ENCODE measurements around the gene LRRC4C. TPM values are rescaled to one million over a fixed set of nuclear protein-coding genes. Genes with fewer than 3 reads are reported as not detected.

LRRC4C gene
- total and polyA plus RNA-seq, 2 donors (not counting 3 experiments of a cell fraction or from before 2014, with no cell fraction given) = not detected

DNA sequence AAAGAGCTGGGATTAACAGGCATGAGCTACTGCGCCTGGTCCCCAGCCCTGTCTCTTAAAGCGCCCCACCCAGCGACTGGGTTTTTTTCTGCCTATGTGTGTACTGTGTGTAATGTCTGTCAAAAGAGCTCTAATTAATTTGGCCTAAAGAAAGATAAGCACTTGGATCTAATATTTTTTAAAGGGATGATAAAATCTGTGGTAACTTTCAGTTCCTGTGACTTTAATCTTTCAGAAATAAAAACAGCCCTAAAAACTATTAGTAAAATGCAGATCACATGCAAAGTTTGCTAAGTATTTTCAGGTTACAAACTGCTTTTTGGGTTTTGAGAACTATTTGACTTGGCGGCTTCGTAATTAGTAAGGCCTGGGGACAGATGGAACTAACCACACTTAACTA is 1358.7 kb downstream of the LRRC4C start:
- H3K4me3 ChIP-seq (replicated peaks in 1 of 3; ENCODE audit: insufficient read depth in 1 of 3, low read depth in 1 of 3, low read length in 3 of 3) = no peak overlapping the region
- peaks cover 2% of the 10 kb centered on the region for H3K9me3 ChIP-seq (replicated peaks; ENCODE audit: control insufficient read depth, insufficient read depth, low read length)
- no peak overlapping the region for H3K27ac ChIP-seq (ENCODE audit: insufficient read depth, low read depth, low read length)
- no peak overlapping the region for H3K9ac ChIP-seq (replicated peaks; ENCODE audit: extremely low read depth, insufficient read depth, low read length)
- no TSS peak for BruUV-seq (replicated peaks)
- intact Hi-C loops (cut with micrococcal nuclease) (no loop called here), dilution Hi-C loops (cut with MboI; ENCODE audit: extremely low pct_ligation_motif_present, low sequenced_read_pairs) (no loop called here)
- FAIRE-seq (no peak), DNase-seq (ENCODE audit: low read depth, low spot score) (no peak)
- H3K27me3 ChIP-seq (ENCODE audit: control insufficient read depth in 2 of 2, insufficient read depth in 2 of 2, low read length in 2 of 2) = no peaks in the 10 kb centered on the region
- H3K9me1 ChIP-seq (replicated peaks; ENCODE audit: control insufficient read depth, extremely low read depth, insufficient read depth, low read length) = no peaks in the 10 kb centered on the region
- no peaks in the 10 kb centered on the region for H3K4me1 ChIP-seq (ENCODE audit: control insufficient read depth, extremely low read depth, insufficient read depth, low read length)
- TF ChIP-seq, protein P1, sequence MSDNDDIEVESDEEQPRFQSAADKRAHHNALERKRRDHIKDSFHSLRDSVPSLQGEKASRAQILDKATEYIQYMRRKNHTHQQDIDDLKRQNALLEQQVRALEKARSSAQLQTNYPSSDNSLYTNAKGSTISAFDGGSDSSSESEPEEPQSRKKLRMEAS (IDR thresholded peaks at IDR 0.05; ENCODE audit: insufficient read depth, insufficient read length) = no peak
- TF ChIP-seq GATA2 (IDR thresholded peaks at IDR 0.05; ENCODE audit: insufficient read depth, insufficient read length, low read depth, low read length) = no peak
- no peak for TF ChIP-seq FOS (IDR thresholded peaks at IDR 0.05; ENCODE audit: borderline replicate concordance, insufficient read depth, low read length)
- TF ChIP-seq POLR2A (IDR thresholded peaks at IDR 0.05; ENCODE audit: low read depth, low read length) = no peak
- no peak for TF ChIP-seq JUN (IDR thresholded peaks at IDR 0.05; ENCODE audit: borderline replicate concordance, insufficient read depth, insufficient read length, low read depth)
- TF ChIP-seq, protein P2, sequence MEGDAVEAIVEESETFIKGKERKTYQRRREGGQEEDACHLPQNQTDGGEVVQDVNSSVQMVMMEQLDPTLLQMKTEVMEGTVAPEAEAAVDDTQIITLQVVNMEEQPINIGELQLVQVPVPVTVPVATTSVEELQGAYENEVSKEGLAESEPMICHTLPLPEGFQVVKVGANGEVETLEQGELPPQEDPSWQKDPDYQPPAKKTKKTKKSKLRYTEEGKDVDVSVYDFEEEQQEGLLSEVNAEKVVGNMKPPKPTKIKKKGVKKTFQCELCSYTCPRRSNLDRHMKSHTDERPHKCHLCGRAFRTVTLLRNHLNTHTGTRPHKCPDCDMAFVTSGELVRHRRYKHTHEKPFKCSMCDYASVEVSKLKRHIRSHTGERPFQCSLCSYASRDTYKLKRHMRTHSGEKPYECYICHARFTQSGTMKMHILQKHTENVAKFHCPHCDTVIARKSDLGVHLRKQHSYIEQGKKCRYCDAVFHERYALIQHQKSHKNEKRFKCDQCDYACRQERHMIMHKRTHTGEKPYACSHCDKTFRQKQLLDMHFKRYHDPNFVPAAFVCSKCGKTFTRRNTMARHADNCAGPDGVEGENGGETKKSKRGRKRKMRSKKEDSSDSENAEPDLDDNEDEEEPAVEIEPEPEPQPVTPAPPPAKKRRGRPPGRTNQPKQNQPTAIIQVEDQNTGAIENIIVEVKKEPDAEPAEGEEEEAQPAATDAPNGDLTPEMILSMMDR (IDR thresholded peaks at IDR 0.05; ENCODE audit: extremely low read depth in 1 of 2, insufficient read depth in 1 of 2, low read depth in 1 of 2, low read length in 2 of 2) = no peak
- no peak for TF ChIP-seq POLR2AphosphoS5 (IDR thresholded peaks at IDR 0.05; ENCODE audit: insufficient read depth, low read depth, low read length)
- no peak for TF ChIP-seq MYC (IDR thresholded peaks at IDR 0.05; ENCODE audit: low read depth, low read length)
- no peak for TF ChIP-seq EZH2 (IDR thresholded peaks at IDR 0.05; ENCODE audit: borderline replicate concordance, low read depth, low read length, severe bottlenecking)
- no peaks in the 10 kb centered on the region for H3K36me3 ChIP-seq (ENCODE audit: control insufficient read depth in 2 of 2, extremely low read depth in 1 of 2, insufficient read depth in 2 of 2, low read length in 2 of 2)
- H3K4me2 ChIP-seq (ENCODE audit: insufficient read depth, low read length) = no peak overlapping the region
- H2AFZ ChIP-seq (ENCODE audit: low read depth, low read length) = no peak overlapping the region
- no peaks in the 10 kb centered on the region for H3K79me2 ChIP-seq (ENCODE audit: control insufficient read depth, insufficient read depth, low read length)
- ChIA-PET POLR2A (no interaction called here), CTCF (no interaction called here)
- no peaks in the 10 kb centered on the region for H4K20me1 ChIP-seq (replicated peaks; ENCODE audit: control insufficient read depth, extremely low read depth, insufficient read depth, low read length)

All from endothelial cell of umbilical vein (primary cell).